Renal cortex interstitium (tissue), 15 donors: ENCODE results near the gene CDH10. TPM values are rescaled to one million over a fixed set of nuclear protein-coding genes. Genes with fewer than 3 reads are reported as not detected.
A peak's percentile ranks its signal among the peaks of the same experiment; 100 is the strongest.

Source experiments
- DNase-seq, 11 donors: peaks; one replicate each; pipeline ENCODE4 v3.0.0-alpha.2; 2013; ENCODE audit warnings: low read depth in 9 of 11, low spot score in 4 of 11; ENCODE audit errors: extremely low read depth in 1 of 11
- long read RNA-seq, 16 experiments: transcript quantifications; one replicate each; lab custom pipeline, GENCODE V29; 2026
- polyA plus RNA-seq, 3 donors: library from polyadenylated mRNA; unstranded; fragments of 120-200 nt; gene quantifications; one replicate each; pipeline ENCODE4 v1.2.1, GENCODE V29; 2013; ENCODE audit not compliant: insufficient read length in 3 of 3

Gene CDH10
- polyA plus RNA-seq, result 1 to 10 TPM; 6.5 to 6.7 (median 6.6) TPM
- long read RNA-seq, donor 1, partial matches to known transcripts, result 0 of 1 reads
- long read RNA-seq, donor 1, other reads (novel, unspliced or antisense), result 0 of 1 reads
- long read RNA-seq, donor 2, result 0 reads
- long read RNA-seq, donor 3, partial matches to known transcripts, result 0 of 1 reads
- long read RNA-seq, donor 3, other reads (novel, unspliced or antisense), result 0 of 1 reads
- long read RNA-seq, donor 4, result 0 reads
- long read RNA-seq, donor 5, result 0 reads
- long read RNA-seq, donor 6, result 0 reads
- long read RNA-seq, donor 7, partial matches to known transcripts, result 0 of 3 reads
- long read RNA-seq, donor 7, other reads (novel, unspliced or antisense), result 0 of 3 reads
- long read RNA-seq, donor 8, result 0 reads
- long read RNA-seq, donor 9, partial matches to known transcripts, result 0 of 3 reads
- long read RNA-seq, donor 9, other reads (novel, unspliced or antisense), result 0 of 3 reads
- long read RNA-seq, donor 10, result 0 reads
- long read RNA-seq, donor 11, partial matches to known transcripts, result 0 of 3 reads
- long read RNA-seq, donor 11, other reads (novel, unspliced or antisense), result 0 of 3 reads
- long read RNA-seq, donor 12, result 0 reads
- long read RNA-seq, donor 13, result 0 reads
- long read RNA-seq, donor 14, partial matches to known transcripts, result 0 of 1 reads
- long read RNA-seq, donor 14, other reads (novel, unspliced or antisense), result 0 of 1 reads
- long read RNA-seq, donor 15, result 0 reads
- long read RNA-seq, donor 16, partial matches to known transcripts, result 0 of 2 reads
- long read RNA-seq, donor 16, other reads (novel, unspliced or antisense), result 0 of 2 reads

DNA sequence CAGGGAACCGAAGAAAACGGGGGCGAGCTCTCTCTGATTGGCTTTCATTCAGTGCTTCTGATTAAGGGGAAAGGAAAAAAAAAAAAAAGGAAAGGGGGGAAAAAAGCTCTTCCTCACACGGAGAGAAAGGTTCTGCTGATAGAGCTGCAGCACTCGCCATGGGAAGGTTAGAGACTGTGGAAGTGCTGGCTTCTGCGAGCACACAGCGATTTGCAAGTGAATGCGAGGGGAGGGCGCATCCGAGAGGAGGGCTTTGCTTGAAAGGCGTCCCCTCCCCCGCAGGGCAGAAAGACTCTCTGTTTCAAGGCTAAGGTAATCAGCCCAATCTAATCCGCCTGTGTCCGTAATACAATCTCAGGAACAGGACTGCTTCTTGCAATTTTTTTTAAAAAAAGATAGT, at the start of gene CDH10:
Gene CDH10 (minus strand): TSS at position 218 of the 400 bp plus-strand sequence. CDS start 51,488 bp downstream, outside the sequence.
- peak in 10 of 11 donors; percentile 40 to 74 (median 63) for DNase-seq

DNA sequence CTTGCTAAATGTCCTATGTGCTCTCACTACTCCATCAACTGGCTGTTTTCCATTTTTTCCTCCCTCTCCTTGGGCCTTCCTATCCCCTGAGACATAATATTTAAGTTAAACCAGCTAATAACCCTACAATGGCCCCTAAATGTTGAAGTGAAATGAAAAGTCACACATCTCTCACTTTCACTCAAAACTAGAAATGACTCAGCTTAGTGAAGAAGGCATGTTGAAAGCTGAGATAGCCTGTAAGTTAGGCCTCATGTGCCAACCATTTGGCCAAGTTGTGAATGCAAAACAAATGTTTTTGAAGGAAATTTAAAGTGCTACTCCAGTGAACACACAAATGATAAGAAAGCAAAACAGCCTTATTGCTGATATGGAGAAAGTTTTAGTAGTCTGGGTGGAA, 48.8 kb upstream of the CDH10 start:
- no peak for DNase-seq

DNA sequence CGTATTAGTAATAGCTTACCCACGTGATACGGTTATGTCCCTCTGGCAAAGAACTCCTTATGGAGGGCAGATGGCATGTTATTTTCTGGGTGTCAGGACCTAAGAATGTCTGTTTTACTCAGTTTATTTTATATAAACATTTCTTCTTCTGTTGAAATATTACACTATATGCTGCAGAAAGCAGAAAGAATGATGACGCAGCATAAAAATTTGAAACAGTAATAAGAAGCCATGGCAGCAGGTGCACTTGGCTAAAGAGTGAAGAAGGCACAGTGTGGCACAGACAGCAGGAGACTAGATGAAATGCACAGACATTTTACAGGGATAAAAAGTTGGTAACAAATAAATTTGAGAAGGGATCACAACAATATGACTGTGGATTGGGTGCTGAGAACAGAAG, 46.3 kb upstream of the CDH10 start:
- no peak for DNase-seq

DNA sequence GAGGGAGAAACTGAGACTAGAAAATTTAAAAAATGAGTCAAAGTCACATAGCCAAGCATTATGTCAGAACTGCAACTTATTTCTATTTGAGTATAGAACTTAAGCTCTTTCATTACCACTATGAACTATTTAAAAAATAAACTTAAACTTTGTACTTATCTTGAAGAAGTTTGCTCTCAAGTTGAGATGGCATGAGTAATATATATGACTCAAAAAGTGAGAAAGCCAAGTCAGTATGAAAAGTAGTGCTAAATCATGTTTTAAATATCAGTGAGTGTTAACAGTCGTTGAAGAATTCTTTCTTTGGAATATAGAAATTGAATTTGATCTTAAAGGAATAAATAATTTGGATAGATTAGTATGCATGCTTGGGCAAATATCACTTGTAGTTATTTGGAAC, 36.3 kb upstream of the CDH10 start:
- DNase-seq, result no peak

DNA sequence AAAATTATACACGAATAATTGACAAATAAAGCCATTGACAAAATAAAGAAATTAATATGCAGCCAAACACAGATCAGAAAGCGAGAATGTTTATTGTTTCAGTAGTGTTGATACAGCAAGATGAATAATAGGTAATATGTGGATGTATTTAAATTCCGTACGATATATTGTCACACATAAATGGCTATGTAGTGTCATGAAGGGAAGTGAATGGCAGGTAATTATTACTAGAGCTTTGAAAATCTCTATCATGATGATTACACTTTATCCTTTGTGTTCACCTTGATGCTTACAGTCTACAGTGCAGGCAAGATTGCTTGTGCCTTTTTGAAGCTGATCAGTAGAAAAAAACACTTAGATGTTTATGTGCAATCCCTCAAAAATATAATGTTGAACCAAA, 23.3 kb upstream of the CDH10 start:
- DNase-seq, result no peak

DNA sequence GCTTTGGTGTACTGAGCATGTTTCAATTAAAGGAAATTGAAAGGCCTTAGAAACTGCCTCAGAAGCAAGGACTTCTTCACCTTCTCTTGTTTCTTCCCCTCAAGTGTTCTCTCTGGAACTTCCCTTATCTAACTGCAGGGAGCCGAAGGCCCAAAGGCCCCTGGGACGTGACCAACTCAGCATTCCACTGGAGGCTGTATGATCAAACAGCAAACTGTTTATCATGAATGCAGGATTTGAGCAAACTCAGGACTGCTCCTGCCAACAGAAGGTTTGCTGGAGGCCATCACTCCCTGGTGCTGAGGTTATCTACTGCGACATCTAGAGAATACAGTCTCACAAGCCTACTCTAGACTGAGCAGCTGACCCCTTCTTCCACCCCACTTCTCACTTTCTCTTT, 4.8 kb upstream of the CDH10 start:
- DNase-seq, result no peak

DNA sequence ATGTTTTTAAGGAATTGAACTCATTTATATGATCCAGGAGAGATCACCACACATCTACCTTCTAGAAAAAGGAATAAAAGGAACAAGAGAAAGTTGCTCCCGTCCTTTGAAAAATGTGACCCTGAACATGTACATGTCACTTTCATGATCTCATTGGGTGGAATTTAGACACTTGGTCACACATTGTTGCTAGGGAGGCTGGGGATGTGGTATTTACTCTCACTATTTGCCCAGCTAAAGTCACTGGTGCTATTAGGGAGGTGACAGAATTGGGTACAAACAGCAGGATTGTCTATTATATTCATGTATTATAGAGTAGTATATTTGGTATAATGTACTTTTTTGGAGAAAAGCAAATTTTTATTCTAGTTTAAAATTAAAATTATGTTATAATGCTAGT, 2.1 kb upstream of the CDH10 start:
- DNase-seq, result no peak

DNA sequence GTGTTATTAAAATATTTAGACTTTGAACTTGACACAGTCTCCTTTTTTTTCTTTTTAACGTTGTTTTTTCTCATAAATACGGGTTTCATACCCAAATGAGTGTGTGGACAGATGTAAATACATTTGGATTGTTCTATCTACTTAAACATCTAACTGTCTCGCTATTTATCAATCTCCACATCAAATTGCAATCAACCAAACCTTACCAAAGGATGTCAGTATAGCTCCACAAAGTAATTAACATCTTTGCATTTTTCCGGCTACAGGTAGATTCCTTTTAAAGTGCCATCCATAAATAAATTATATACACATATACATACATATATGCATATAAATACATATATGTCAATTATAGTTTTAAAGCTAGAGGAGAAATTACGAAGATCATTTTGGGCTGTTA, 705 bp upstream of the CDH10 start:
- no peak for DNase-seq

DNA sequence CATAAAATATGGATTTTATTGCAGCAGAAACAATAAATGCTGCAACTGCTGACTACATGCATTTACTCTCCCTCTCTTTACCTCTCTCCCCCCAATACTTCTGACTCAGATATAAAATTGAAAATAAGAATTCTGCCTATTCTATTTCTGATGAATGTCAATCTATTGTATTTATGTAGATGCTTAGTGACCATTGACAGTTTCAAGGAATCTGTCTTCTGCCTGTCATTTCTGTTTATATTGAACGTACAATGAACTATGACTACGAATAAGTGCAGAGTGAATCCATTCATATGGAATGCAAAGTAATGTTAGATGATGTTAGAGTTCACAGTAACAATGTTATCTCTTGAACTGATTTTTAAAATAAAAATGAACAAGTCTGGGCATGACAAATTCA, 898 bp downstream of the CDH10 start:
- no peak for DNase-seq

DNA sequence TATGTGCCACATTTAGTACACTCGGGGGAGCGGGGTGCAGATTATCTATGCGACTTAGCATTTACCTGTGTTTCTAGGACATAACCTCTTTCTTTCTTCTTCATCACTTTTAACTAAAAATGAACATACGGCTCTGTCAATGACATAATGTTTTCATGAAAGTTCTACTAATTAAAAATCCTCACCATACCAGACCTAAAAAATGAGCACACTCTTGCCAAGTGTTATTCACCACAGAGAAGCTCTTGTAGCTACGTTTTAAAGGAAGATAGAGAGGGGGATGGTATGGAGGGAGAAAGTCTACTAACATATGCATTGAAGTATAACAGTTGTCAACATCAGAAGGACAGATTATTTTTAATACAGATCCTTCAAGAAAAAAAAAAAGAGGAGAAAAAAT, 1.6 kb downstream of the CDH10 start:
- DNase-seq, result no peak

DNA sequence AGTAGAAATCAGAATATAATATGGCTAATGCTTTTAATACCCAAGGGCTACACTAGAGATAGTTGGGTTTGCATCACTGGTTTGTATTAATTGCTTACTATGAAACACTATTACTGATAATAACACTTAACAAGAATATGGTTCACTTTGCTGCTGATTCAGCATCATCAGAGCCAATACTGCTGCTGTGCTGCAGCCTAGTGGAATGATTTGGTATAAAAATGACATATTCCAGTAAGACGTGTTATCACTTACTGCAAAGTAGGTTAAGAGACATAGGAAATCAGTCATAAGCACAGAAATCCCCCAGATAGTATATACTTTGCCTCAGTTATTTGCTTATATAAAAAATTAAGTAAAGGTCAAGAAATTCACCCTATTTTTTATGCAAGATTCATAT, 2.8 kb downstream of the CDH10 start:
- peak in 2 of 11 donors; percentile 18 to 24 for DNase-seq

DNA sequence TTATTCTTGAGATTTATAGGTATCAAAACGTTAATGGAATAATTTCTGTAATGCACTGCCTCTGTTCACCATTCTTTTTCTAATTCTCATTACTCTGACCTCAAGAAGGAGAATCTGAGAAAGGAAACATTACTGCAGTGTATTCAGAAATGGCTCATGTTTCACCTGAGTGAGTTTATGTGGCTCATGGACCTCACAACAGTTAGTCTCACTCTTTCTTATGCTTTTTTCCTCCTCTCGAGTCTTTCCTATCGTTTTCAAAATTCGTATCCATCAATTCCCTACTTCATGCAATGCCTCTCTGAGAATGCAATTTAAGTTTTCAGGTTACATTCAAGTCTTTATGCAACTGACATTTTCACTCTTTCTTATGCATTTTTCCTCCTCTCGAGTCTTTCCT, 9.6 kb downstream of the CDH10 start:
- DNase-seq, result no peak

DNA sequence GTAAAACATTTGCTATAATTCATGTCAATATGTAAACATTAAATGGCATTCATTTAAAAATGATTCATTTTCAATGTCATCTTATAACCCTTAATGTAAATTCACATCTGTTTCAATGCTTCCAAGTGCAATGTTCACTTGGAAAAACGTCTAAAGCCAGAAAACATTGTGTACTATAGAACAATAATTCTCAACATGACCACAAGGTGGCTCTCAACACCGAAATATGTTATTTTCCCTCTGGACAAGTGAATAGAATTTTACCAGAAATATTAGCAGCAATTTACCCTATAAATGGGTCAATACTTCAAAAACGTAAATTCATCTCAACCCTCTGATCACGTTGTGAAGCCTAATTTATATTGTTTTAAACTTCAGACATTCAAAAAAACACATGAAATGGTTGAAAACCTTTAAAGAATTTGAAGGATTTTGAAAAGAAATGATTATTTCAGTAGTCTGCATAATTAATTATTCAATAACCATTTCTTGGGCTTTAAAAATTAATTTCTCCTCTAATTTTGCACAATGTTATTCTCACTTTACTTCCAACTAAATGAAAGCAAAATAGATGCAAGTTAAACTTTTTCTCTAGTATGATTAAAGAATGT, 11.0 kb downstream of the CDH10 start:
- DNase-seq, result peak in 6 of 11 donors; percentile 28 to 65 (median 36)

DNA sequence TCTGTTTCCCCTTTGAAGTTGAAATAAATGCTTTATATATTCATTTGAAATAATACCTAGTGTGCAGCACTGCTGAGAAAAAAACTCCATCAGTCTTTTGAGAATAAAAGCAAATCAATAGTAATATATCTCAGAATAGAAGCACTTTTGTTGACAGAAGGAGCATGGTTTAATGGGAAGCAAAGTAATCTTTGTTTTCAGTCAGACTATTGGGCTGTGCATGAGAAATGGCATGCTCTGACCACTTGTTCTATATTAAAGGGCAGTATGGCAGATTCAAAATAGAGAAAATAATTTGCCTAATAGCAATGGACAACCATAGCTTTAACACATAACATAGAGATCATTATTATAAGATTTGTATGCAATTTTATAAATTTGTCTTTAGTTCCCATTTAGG, 12.4 kb downstream of the CDH10 start:
- DNase-seq, result no peak

DNA sequence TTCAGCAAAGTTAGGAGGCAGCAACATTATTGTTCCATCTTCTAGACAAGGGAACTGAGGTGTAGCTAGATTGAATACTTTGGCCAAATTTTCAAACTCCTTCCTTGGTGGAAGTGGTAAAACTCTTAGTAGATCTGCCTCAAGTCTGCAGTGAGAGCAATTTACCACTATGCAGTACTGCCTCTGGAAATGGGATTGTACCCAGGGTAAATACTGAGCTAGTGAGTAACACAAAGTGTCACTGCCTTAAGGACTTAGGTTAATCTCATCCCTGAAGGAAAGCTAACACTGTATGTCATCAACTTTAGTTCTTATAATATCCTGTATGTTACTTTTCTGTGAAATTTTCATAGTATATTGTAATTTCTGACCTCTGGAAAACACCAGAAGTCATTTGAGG, 13.9 kb downstream of the CDH10 start:
- DNase-seq, result no peak

DNA sequence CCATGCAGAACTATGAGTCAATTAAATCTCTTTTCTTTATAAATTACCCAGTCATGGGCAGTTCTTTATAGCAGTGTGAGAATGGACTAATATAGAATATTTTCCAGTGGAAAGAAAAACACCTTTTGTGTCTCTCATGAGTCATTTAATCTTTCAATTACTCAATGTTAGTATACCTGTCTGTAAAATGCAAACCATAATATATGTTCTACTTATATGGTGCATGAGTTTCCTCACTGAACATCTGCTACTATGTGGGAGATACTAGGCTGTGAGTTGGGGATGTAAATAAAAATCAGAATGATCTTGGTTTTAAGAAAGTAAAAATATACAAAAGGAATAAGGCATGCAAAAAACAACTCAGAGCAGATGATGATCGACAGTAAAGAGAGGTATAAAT, 15.0 kb downstream of the CDH10 start:
- DNase-seq, result no peak

DNA sequence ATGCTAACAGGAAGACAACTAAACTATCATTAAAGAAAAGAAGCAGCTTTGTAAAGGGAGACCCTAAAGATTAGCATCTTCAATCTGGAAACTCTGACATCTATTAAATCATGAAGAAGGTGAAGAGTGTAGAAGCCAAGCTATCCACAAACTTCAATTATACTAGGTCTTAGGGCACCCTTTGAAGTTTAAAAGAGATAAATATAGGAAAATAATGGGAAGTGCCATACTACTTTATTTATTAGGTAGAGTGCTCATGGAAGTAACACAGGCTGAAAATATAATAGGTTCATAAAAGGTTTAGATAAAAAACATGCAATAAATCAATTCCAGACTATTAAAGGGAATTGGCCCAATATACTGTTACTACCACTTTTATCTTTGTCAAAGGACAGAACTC, 19.9 kb downstream of the CDH10 start:
- DNase-seq, result no peak

DNA sequence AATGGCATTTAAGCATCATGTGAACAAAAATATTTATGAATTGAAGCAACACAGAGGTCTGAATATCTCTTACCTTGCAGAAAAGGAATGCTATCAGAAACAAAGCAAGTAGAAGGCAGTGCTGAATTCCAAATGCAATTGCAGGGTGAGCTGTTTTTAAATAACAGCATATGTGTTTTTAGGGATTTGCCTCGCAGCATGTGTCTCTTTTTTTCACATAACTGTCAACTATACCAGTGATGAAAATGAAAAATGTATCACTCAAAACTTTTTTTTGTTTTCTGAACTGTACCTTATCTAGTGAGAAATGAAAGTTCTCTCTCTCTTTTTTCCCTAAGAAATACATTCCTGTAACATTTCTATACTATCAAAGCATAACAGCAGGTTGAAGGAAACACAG, 21.2 kb downstream of the CDH10 start:
- DNase-seq, result no peak

DNA sequence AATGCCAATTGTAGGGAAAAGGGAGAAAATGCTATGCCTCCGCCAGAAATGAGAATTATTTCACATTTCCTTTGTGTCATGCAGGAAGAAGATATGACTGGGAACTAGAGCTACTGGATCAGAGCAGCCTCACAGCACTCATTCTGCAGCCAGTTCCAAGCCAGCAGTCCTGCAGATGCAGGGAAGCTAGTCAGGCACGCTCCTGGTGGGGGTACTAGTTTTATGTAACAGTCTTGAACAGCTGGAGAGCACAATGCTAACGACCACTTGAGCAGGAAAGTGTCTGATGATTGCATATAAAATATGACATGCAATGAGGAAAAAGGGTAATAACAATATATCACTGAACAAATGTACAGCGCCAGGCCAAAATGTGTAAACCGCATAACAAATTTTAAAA, 21.7 kb downstream of the CDH10 start:
- peak in 4 of 11 donors; percentile 31 to 61 (median 49) for DNase-seq

DNA sequence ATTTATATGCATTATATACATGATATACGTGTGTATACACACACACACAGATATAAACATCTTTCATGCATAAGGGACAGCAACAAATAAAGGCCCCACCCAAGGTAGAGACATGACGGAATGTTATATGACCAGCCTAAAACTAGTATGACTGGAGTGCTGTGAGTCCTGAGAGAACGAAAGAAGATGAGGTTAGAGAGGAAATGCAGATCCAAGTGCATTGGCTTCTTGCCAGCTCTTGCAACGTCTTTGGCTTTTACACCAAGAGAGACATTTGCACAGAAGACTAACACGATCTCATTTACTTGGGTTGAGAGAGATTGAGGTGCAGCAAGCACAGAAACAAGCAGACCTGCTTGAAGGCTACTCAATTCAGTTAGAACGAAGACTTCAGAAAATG, 23.0 kb downstream of the CDH10 start:
- DNase-seq, result no peak
